ENCODE measurements around the gene DGKZ.

The DGKZ gene

GRCh38 chr11:46426233-46426991, 79.1 kb downstream of the DGKZ start:
- peak overlapping the region; percentile 5; the same call in 1 of the 2 replicates for H3K9ac ChIP-seq (ENCODE audit: low read depth, low read length)
- no peaks in the 10 kb centered on the region for H3K9me3 ChIP-seq (ENCODE audit: control insufficient read depth, insufficient read depth, low read length)
- H3K4me3 ChIP-seq (ENCODE audit: low read depth, low read length), result no peak overlapping the region
- H3K27me3 ChIP-seq (ENCODE audit: control insufficient read depth, insufficient read depth, low read length), result no peaks in the 10 kb centered on the region
- peaks cover 14% of the 10 kb centered on the region; the same call in 1 of the 2 replicates for H3K36me3 ChIP-seq (ENCODE audit: control insufficient read depth, insufficient read depth, low read length)
- peak overlapping the region; percentile 3 for H3K27ac ChIP-seq (ENCODE audit: low read depth, low read length)
- peaks cover 14% of the 10 kb centered on the region for H3K4me1 ChIP-seq (ENCODE audit: control insufficient read depth, insufficient read depth, low read length)

GRCh38 chr11:46427364-46427763, 80.1 kb downstream of the DGKZ start:
- Histone ChIP-seq H3K4me3 (ENCODE audit: low read depth, low read length) (no peak overlapping the region), H3K27ac (ENCODE audit: low read depth, low read length) (peak overlapping the region; percentile 3), H3K9ac (ENCODE audit: low read depth, low read length) (no peak overlapping the region), H3K36me3 (ENCODE audit: control insufficient read depth, insufficient read depth, low read length) (peaks cover 13% of the 10 kb centered on the region; the same call in 1 of the 2 replicates), H3K9me3 (ENCODE audit: control insufficient read depth, insufficient read depth, low read length) (no peaks in the 10 kb centered on the region), H3K4me1 (ENCODE audit: control insufficient read depth, insufficient read depth, low read length) (peaks cover 14% of the 10 kb centered on the region), H3K27me3 (ENCODE audit: control insufficient read depth, insufficient read depth, low read length) (no peaks in the 10 kb centered on the region)

GRCh38 chr11:46429717-46430116, 82.5 kb downstream of the DGKZ start:
- no peaks in the 10 kb centered on the region for H3K9me3 ChIP-seq (ENCODE audit: control insufficient read depth, insufficient read depth, low read length)
- H3K4me3 ChIP-seq (ENCODE audit: low read depth, low read length), result no peak overlapping the region
- peaks cover 16% of the 10 kb centered on the region for H3K4me1 ChIP-seq (ENCODE audit: control insufficient read depth, insufficient read depth, low read length)
- peaks cover 30% of the 10 kb centered on the region for H3K36me3 ChIP-seq (ENCODE audit: control insufficient read depth, insufficient read depth, low read length)
- no peak overlapping the region for H3K9ac ChIP-seq (ENCODE audit: low read depth, low read length)
- no peaks in the 10 kb centered on the region for H3K27me3 ChIP-seq (ENCODE audit: control insufficient read depth, insufficient read depth, low read length)
- H3K27ac ChIP-seq (ENCODE audit: low read depth, low read length), result no peak overlapping the region
